ENCODE data around the gene THBS2. TPM values are rescaled to one million over a fixed set of nuclear protein-coding genes. Genes with fewer than 3 reads are reported as not detected.

Gene THBS2
- total RNA-seq, 4 donors from 2014 or later = 12.0 to 74.7 (median 16.4) TPM

- intact Hi-C loops (cut with DNase I) = no loop called here
- Histone ChIP-seq H3K4me1 (peaks cover 10 to 13% of the 10 kb centered on the region in 2 donors), H3K36me3 (no peaks in the 10 kb centered on the region), H3K27me3 (no peaks in the 10 kb centered on the region), H3K9me3 (no peaks in the 10 kb centered on the region), H3K27ac (no peak overlapping the region), H3K4me3 (replicated peaks in 1 of 3) (no peak overlapping the region)
- no peak for TF ChIP-seq CTCF (IDR thresholded peaks at IDR 0.05)
- no peak for TF ChIP-seq POLR2A (IDR thresholded peaks at IDR 0.05)
- DNase-seq = no peak
- WGBS, 2 donors = 85 to 91% methylated on average over 6 of the region's 6 CpGs
Observed at GRCh38 chr6:169188475-169188874, 65.2 kb downstream of the THBS2 start.

GRCh38 chr6:169188051-169188470 is 65.6 kb downstream of the THBS2 start:
- intact Hi-C loops (cut with DNase I) = no loop called here
- H3K27ac ChIP-seq = no peak overlapping the region
- no peak for DNase-seq
- WGBS, 2 donors = 83 to 85% methylated on average over 7 to 9 of the region's 9 CpGs
- peaks cover 10 to 13% of the 10 kb centered on the region in 2 donors for H3K4me1 ChIP-seq
- no peaks in the 10 kb centered on the region for H3K36me3 ChIP-seq
- no peaks in the 10 kb centered on the region for H3K27me3 ChIP-seq
- H3K9me3 ChIP-seq = no peaks in the 10 kb centered on the region
- no peak overlapping the region for H3K4me3 ChIP-seq (replicated peaks in 1 of 3)
- TF ChIP-seq CTCF (IDR thresholded peaks at IDR 0.05) (no peak), POLR2A (IDR thresholded peaks at IDR 0.05) (no peak)

DNA sequence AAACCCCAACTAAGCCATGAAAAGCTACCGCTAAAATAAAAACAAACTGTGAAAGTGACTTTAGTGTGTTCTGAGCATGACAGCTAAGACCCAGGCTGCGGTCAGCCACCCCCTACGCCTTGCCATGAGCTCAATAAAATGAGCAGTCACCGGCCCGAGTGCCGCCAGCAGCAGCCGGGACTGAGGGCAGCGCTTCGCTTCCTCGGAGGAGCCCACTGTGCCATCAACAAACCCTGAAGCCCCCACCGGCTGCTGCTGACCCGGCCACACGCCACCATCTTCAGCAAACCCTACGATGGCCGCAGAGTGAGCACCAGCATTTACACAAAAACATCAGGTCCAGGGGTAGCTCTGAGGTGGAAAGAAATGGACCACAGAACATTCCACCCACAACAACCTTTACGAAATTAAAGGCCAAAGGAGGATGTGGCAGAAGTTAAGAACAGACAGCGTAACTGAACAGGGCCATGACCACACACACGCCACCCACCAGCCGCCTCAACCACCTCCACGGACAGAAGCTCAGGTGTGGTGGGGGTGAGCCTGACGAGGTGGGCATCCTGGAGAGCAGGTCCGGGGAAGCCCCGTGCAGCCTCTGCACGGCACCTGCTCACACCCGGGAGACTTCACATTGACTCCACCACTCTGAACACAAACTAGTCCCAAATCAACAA is 67.0 kb downstream of the THBS2 start:
- Histone ChIP-seq H3K27me3 (no peaks in the 10 kb centered on the region), H3K36me3 (no peaks in the 10 kb centered on the region), H3K9me3 (no peaks in the 10 kb centered on the region), H3K4me1 (peaks cover 10 to 13% of the 10 kb centered on the region in 2 donors), H3K27ac (no peak overlapping the region), H3K4me3 (replicated peaks in 1 of 3) (no peak overlapping the region)
- no peak for TF ChIP-seq POLR2A (IDR thresholded peaks at IDR 0.05)
- TF ChIP-seq CTCF (IDR thresholded peaks at IDR 0.05) = no peak
- intact Hi-C loops (cut with DNase I) = no loop called here
- 87 to 93% methylated on average over 23 to 25 of the region's 25 CpGs for WGBS, 2 donors
- no peak for DNase-seq

DNA sequence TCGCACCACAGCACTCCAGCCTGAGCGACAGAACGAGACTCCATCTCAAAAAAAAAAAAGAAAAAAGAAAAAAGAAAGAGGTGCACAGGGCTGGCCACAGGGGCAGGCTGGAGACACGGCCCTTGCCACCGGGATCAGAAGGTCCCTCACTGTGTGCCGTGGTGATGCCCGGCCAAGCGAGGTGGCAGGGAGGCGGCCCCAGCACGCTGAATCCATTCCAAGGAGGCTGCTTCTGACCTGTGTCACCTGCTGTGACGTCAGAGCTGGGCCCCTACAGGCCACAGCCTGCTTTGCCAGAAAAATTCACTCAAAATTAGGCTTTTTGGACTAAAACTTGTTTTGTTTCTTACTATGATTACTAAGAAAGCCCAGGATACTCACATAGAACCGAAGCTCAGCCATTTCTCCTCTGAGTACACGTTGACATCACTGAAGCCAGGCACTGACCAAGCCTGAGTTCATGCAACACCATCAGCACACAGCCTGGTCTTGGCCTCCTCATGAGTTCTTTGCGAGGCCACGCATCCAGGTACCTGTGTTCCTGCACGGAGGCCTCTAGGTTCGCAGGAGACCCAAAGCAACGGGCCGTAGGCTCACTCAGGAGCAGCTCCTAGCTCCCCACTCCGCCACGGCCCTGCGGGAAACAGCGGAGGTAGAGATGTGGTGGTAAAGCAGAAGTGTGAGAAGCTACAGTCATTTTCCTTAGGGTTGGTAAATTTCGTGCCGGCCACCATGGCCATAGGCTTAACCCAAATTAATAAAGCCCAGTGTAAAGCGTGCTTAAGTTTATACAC is 67.8 kb downstream of the THBS2 start:
- 88 to 91% methylated on average over 26 of the region's 26 CpGs for WGBS, 2 donors
- H3K4me1 ChIP-seq = peaks cover 4 to 9% of the 10 kb centered on the region in 2 donors
- H3K4me3 ChIP-seq (replicated peaks in 1 of 3) = no peak overlapping the region
- H3K36me3 ChIP-seq = no peaks in the 10 kb centered on the region
- no peak overlapping the region for H3K27ac ChIP-seq
- H3K27me3 ChIP-seq = no peaks in the 10 kb centered on the region
- H3K9me3 ChIP-seq = no peaks in the 10 kb centered on the region
- DNase-seq = no peak
- TF ChIP-seq CTCF (IDR thresholded peaks at IDR 0.05) (no peak), POLR2A (IDR thresholded peaks at IDR 0.05) (no peak)
- intact Hi-C loops (cut with DNase I) = no loop called here

GRCh38 chr6:169185011-169185521 is 68.6 kb downstream of the THBS2 start:
- 87 to 90% methylated on average over 19 to 20 of the region's 20 CpGs for WGBS, 2 donors
- H3K4me1 ChIP-seq = peaks cover 0 to under 1% of the 10 kb centered on the region in 2 donors
- no peaks in the 10 kb centered on the region for H3K9me3 ChIP-seq
- H3K36me3 ChIP-seq = no peaks in the 10 kb centered on the region
- no peak for DNase-seq
- no peaks in the 10 kb centered on the region for H3K27me3 ChIP-seq
- TF ChIP-seq CTCF (IDR thresholded peaks at IDR 0.05) (no peak), POLR2A (IDR thresholded peaks at IDR 0.05) (no peak)
- H3K27ac ChIP-seq = no peak overlapping the region
- H3K4me3 ChIP-seq (replicated peaks in 1 of 3) = no peak overlapping the region
- intact Hi-C loops (cut with DNase I) = no loop called here

Measured in thyroid gland (tissue), 4 donors.